ENCODE results near the gene GPR62. TPM values are rescaled to one million over a fixed set of nuclear protein-coding genes. Genes with fewer than 3 reads are reported as not detected.

Gene GPR62
- total RNA-seq, 2 donors from 2014 or later, result not detected

DNA sequence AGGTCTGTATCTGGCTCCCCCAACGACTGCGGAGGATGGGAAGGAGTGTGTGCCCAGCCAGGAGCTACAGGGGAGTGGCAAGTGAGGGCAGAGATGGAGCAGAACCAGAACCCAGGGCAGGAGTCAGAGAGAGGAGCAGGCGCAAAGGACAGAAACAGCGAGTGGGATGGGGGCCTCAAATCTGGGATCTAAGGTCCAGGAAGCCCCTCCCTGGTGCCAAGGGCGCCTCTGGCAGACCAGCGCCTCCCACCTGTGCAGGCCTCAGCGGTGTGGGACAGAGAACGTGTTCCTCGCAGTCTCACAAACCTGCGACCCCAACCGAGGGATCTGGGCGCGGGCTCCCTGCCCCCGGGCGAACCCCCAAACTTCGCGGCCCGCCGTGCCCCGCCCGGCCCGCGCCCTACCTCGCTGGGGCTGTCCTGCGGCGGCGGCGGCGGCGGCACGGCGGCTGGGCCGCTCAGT, 11.8 kb downstream of the GPR62 start:
- Mint-ChIP-seq H3K27me3 (peaks cover 0 to 8% of the 10 kb centered on the region in 2 donors), H3K27ac (peak overlapping the region; percentile 47 to 50)
- no peak for DNase-seq (ENCODE audit: low spot score)

DNA sequence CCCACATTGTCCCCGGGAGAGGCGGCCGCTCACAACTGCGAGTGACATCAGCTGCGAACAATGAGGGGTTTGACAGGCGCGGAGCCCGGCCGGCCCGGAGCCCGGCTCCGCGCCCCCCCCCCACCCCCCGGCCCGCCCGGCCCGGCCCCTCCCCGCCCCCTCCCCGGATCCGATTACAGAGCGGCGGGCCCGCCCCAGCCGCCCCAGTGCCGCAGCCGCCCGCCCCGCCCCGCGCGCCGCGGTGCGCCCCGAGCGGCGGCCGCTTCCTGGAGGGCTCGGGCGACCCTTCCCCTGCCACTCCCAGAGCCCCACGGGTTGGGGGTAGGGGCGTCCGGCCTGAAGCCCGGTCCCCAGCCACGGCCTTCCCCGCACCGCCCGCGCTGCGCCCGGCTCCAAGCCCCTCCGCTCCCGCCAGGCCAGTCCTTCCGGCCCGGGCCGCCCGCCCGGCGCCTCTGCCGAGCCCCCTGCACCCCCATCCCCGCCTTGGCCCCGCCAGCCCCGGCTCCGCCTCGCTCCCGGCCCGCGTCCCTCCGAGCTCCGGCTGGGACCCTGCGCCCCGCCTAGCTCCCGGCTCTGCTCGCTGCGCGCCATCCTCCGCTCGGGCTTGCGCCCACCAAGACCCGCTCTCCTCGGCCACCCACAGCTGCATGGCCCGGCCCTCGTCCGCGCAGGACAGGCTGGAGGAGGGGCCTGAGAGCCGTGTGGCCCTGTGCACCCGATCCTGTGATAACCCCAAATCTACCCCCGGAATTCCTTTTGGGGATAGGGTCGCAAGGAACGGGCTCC, 12.4 kb downstream of the GPR62 start, which contains the start of gene PCBP4:
PCBP4 (minus strand) TSS at position 71 of the 786 bp plus-strand sequence. CDS start 6,214 bp downstream, outside the sequence.
- H3K27ac Mint-ChIP-seq, result peak within 1 kb of the TSS; percentile 47 to 50
- no peak for DNase-seq (ENCODE audit: low spot score)
- ATAC-seq, result peak; percentile 68 to 81
- H3K36me3 Mint-ChIP-seq, result no peaks in the 10 kb centered on the region
- H3K27me3 Mint-ChIP-seq, result peaks cover 0 to 8% of the 10 kb centered on the region in 2 donors
- peak within 1 kb of the TSS; percentile 79 for H3K4me3 Mint-ChIP-seq
- peaks cover 8 to 11% of the 10 kb centered on the region in 2 donors for H3K4me1 Mint-ChIP-seq (ENCODE audit: low read depth in 2 of 2)
- no peaks in the 10 kb centered on the region for H3K9me3 Mint-ChIP-seq

More for the DNA sequence above, 11.8 kb downstream of the GPR62 start:
- Mint-ChIP-seq H3K4me3 (peak overlapping the region; percentile 79), H3K36me3 (no peaks in the 10 kb centered on the region), H3K9me3 (no peaks in the 10 kb centered on the region), H3K4me1 (ENCODE audit: low read depth in 2 of 2) (peaks cover 8 to 11% of the 10 kb centered on the region in 2 donors)
- peak in 1 of 2 donors; percentile 75 for ATAC-seq

- Mint-ChIP-seq H3K4me3 (peak overlapping the region; percentile 76), H3K27me3 (peaks cover 0 to 8% of the 10 kb centered on the region in 2 donors), H3K27ac (no peak overlapping the region), H3K4me1 (ENCODE audit: low read depth in 2 of 2) (peaks cover 8 to 11% of the 10 kb centered on the region in 2 donors), H3K36me3 (no peaks in the 10 kb centered on the region), H3K9me3 (no peaks in the 10 kb centered on the region)
- DNase-seq (ENCODE audit: low spot score) (no peak), ATAC-seq (no peak)
Observed at GRCh38 chr3:51968170-51968775, 13.1 kb downstream of the GPR62 start.

- no peak for DNase-seq (ENCODE audit: low spot score)
- no peak for ATAC-seq
- Mint-ChIP-seq H3K27me3 (peaks cover 0 to 8% of the 10 kb centered on the region in 2 donors), H3K4me1 (ENCODE audit: low read depth in 2 of 2) (peaks cover 14 to 18% of the 10 kb centered on the region in 2 donors), H3K4me3 (no peak overlapping the region), H3K9me3 (no peaks in the 10 kb centered on the region), H3K36me3 (no peaks in the 10 kb centered on the region), H3K27ac (no peak overlapping the region)
Observed at GRCh38 chr3:51968883-51969678, 13.9 kb downstream of the GPR62 start.

DNA sequence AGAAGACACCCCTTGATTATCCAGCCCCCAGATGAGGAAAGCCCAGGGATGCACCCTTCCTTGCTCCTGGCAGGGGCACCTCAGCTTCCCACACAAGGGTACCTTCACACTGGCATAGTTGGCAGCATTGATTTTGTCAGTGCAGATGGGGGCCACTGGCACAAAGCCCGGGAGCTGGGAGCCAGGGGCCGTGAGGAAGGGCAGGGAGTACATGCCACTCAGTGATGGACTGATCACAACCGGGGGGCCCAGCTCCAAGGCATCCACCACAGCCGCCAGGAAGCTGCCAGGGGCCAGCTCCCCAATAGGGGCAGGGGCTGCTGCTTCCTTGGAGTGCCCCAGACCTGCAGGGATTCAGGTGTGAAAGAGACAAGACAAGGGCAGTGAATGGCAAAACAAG, 14.7 kb downstream of the GPR62 start:
- Mint-ChIP-seq H3K27ac (no peak overlapping the region), H3K4me3 (no peak overlapping the region), H3K36me3 (no peaks in the 10 kb centered on the region), H3K9me3 (no peaks in the 10 kb centered on the region), H3K27me3 (peaks cover 0 to 5% of the 10 kb centered on the region in 2 donors), H3K4me1 (ENCODE audit: low read depth in 2 of 2) (peaks cover 17 to 21% of the 10 kb centered on the region in 2 donors)
- ATAC-seq (no peak), DNase-seq (ENCODE audit: low spot score) (no peak)

- Mint-ChIP-seq H3K27me3 (no peaks in the 10 kb centered on the region), H3K4me1 (ENCODE audit: low read depth in 2 of 2) (peaks cover 20 to 24% of the 10 kb centered on the region in 2 donors), H3K4me3 (no peak overlapping the region), H3K27ac (no peak overlapping the region), H3K9me3 (no peaks in the 10 kb centered on the region), H3K36me3 (no peaks in the 10 kb centered on the region)
- no peak for DNase-seq (ENCODE audit: low spot score)
- ATAC-seq, result no peak
Observed at GRCh38 chr3:51970606-51971300, 15.6 kb downstream of the GPR62 start.

- no peaks in the 10 kb centered on the region for H3K9me3 Mint-ChIP-seq
Observed at GRCh38 chr3:51971350-51971749, 16.2 kb downstream of the GPR62 start.

GRCh38 chr3:51974277-51974962, 19.2 kb downstream of the GPR62 start:
- H3K27ac Mint-ChIP-seq, result peak overlapping the region; percentile 64 to 93
- no peaks in the 10 kb centered on the region for H3K9me3 Mint-ChIP-seq
- ATAC-seq, result peak; percentile 30 to 34
- no peak for DNase-seq (ENCODE audit: low spot score)
- no peaks in the 10 kb centered on the region for H3K27me3 Mint-ChIP-seq
- H3K4me3 Mint-ChIP-seq, result peak overlapping the region; percentile 96
- peaks cover 27 to 28% of the 10 kb centered on the region in 2 donors for H3K4me1 Mint-ChIP-seq (ENCODE audit: low read depth in 2 of 2)
- H3K36me3 Mint-ChIP-seq, result no peaks in the 10 kb centered on the region

More at GRCh38 chr3:51971350-51971749, 16.2 kb downstream of the GPR62 start:
- Mint-ChIP-seq H3K4me3 (no peak overlapping the region), H3K27ac (no peak overlapping the region), H3K4me1 (ENCODE audit: low read depth in 2 of 2) (peaks cover 19 to 24% of the 10 kb centered on the region in 2 donors), H3K27me3 (no peaks in the 10 kb centered on the region), H3K36me3 (no peaks in the 10 kb centered on the region)
- no peak for DNase-seq (ENCODE audit: low spot score)
- no peak for ATAC-seq

- H3K4me1 Mint-ChIP-seq (ENCODE audit: low read depth in 2 of 2), result peaks cover 27 to 28% of the 10 kb centered on the region in 2 donors
- H3K9me3 Mint-ChIP-seq, result no peaks in the 10 kb centered on the region
- ATAC-seq (peak; percentile 85 to 89), DNase-seq (ENCODE audit: low spot score) (peak; percentile 85)
- no peaks in the 10 kb centered on the region for H3K27me3 Mint-ChIP-seq
- H3K27ac Mint-ChIP-seq, result peak within 1 kb of the TSS; percentile 64 to 93
- H3K36me3 Mint-ChIP-seq, result no peaks in the 10 kb centered on the region
- H3K4me3 Mint-ChIP-seq, result peak within 1 kb of the TSS; percentile 96
Observed at GRCh38 chr3:51974963-51975851, 20.0 kb downstream of the GPR62 start, which contains the start of gene ABHD14A. Gene ABHD14A (plus strand): TSS chr3:51975064. CDS start chr3:51975136, 72 bp downstream.

GRCh38 chr3:51975852-51976549, 20.8 kb downstream of the GPR62 start:
- Mint-ChIP-seq H3K36me3 (no peaks in the 10 kb centered on the region), H3K4me3 (peak overlapping the region; percentile 96), H3K27me3 (no peaks in the 10 kb centered on the region), H3K4me1 (ENCODE audit: low read depth in 2 of 2) (peaks cover 29 to 30% of the 10 kb centered on the region in 2 donors), H3K27ac (peak overlapping the region; percentile 26 to 64), H3K9me3 (no peaks in the 10 kb centered on the region)
- ATAC-seq, result no peak
- DNase-seq (ENCODE audit: low spot score), result no peak

- DNase-seq (ENCODE audit: low spot score) (no peak), ATAC-seq (no peak)
- Mint-ChIP-seq H3K4me3 (peak overlapping the region; percentile 18), H3K4me1 (ENCODE audit: low read depth in 2 of 2) (peaks cover 39 to 40% of the 10 kb centered on the region in 2 donors), H3K36me3 (no peaks in the 10 kb centered on the region), H3K27ac (peak overlapping the region; percentile 2 to 16), H3K27me3 (no peaks in the 10 kb centered on the region), H3K9me3 (no peaks in the 10 kb centered on the region)
Observed at GRCh38 chr3:51977446-51978142, 22.4 kb downstream of the GPR62 start.

All from natural killer cell treated with Interleukin-12 subunit alpha and Interleukin-12 subunit beta and Interleukin-15 and Interleukin-18, amount 100 ng/mL, for 72 hours (primary cell).